ENCODE results near the gene IRX4.
"Not testable (repeated sequence)": the region's sequence is repeated elsewhere in the genome, so short reads cannot be mapped to it uniquely, and the experiment has no call there.

Gene IRX4

GRCh38 chr5:1877103-1878049 lies 5.3 kb downstream of the IRX4 start:
- Histone ChIP-seq H3K4me3 (ENCODE audit: low read length) (no peak overlapping the region), H3K9ac (ENCODE audit: low read length) (no peak overlapping the region), H3K36me3 (ENCODE audit: control insufficient read depth, insufficient read depth, low read length) (no peaks in the 10 kb centered on the region), H3K27ac (ENCODE audit: low read depth, low read length) (no peak overlapping the region), H3K4me1 (ENCODE audit: control insufficient read depth, insufficient read depth, low read length) (no peaks in the 10 kb centered on the region), H3K27me3 (ENCODE audit: control insufficient read depth, insufficient read depth, low read length) (peaks cover 63% of the 10 kb centered on the region)

- H3K4me3 ChIP-seq (ENCODE audit: low read length) = no peak overlapping the region
- peaks cover 59% of the 10 kb centered on the region for H3K27me3 ChIP-seq (ENCODE audit: control insufficient read depth, insufficient read depth, low read length)
Measured at GRCh38 chr5:1876660-1877064, 6.1 kb downstream of the IRX4 start.

GRCh38 chr5:1875843-1876659 lies 6.7 kb downstream of the IRX4 start:
- no peaks in the 10 kb centered on the region for H3K4me1 ChIP-seq (ENCODE audit: control insufficient read depth, insufficient read depth, low read length)
- H3K27ac ChIP-seq (ENCODE audit: low read depth, low read length) = no peak overlapping the region
- peaks cover 55% of the 10 kb centered on the region for H3K27me3 ChIP-seq (ENCODE audit: control insufficient read depth, insufficient read depth, low read length)
- H3K4me3 ChIP-seq (ENCODE audit: low read length) = no peak overlapping the region
- no peak overlapping the region for H3K9ac ChIP-seq (ENCODE audit: low read length)
- H3K36me3 ChIP-seq (ENCODE audit: control insufficient read depth, insufficient read depth, low read length) = no peaks in the 10 kb centered on the region

More at GRCh38 chr5:1876660-1877064, 6.1 kb downstream of the IRX4 start:
- Histone ChIP-seq H3K9ac (ENCODE audit: low read length) (no peak overlapping the region), H3K4me1 (ENCODE audit: control insufficient read depth, insufficient read depth, low read length) (no peaks in the 10 kb centered on the region), H3K36me3 (ENCODE audit: control insufficient read depth, insufficient read depth, low read length) (no peaks in the 10 kb centered on the region), H3K27ac (ENCODE audit: low read depth, low read length) (no peak overlapping the region)

GRCh38 chr5:1875281-1875842 lies 7.4 kb downstream of the IRX4 start:
- Histone ChIP-seq H3K36me3 (ENCODE audit: control insufficient read depth, insufficient read depth, low read length) (no peaks in the 10 kb centered on the region), H3K27me3 (ENCODE audit: control insufficient read depth, insufficient read depth, low read length) (peaks cover 50% of the 10 kb centered on the region), H3K4me3 (ENCODE audit: low read length) (no peak overlapping the region), H3K4me1 (ENCODE audit: control insufficient read depth, insufficient read depth, low read length) (no peaks in the 10 kb centered on the region), H3K9ac (ENCODE audit: low read length) (no peak overlapping the region), H3K27ac (ENCODE audit: low read depth, low read length) (no peak overlapping the region)

DNA sequence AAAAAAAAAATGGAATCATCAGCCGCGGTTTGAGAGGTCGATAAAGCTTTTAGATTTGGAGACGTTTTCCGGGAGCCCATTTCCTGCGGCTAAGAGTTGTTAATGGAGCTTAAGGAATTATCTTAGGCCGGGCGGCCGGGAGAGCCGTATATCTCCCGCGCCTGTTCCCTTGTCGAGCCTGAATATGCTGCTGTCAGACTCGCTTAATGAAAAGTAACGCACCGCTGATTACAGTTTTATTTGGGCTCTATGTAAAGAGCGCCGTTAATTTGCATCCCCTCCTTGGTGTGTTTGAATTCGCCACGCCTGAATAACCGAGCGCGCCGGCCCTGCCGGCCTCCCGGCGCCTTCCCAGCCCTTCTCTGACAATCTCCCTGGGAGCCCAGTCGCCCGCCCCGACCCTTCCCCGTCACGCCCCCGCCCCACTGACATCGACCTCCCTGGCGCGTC lies 7.9 kb downstream of the IRX4 start:
- H3K4me1 ChIP-seq (ENCODE audit: control insufficient read depth, insufficient read depth, low read length) = no peaks in the 10 kb centered on the region
- H3K36me3 ChIP-seq (ENCODE audit: control insufficient read depth, insufficient read depth, low read length) = no peaks in the 10 kb centered on the region
- H3K27ac ChIP-seq (ENCODE audit: low read depth, low read length) = no peak overlapping the region
- peaks cover 45% of the 10 kb centered on the region for H3K27me3 ChIP-seq (ENCODE audit: control insufficient read depth, insufficient read depth, low read length)
- no peak overlapping the region for H3K9ac ChIP-seq (ENCODE audit: low read length)
- no peak overlapping the region for H3K4me3 ChIP-seq (ENCODE audit: low read length)

- no peaks in the 10 kb centered on the region for H3K4me1 ChIP-seq (ENCODE audit: control insufficient read depth, insufficient read depth, low read length)
- no peaks in the 10 kb centered on the region for H3K36me3 ChIP-seq (ENCODE audit: control insufficient read depth, insufficient read depth, low read length)
- no peak overlapping the region for H3K4me3 ChIP-seq (ENCODE audit: low read length)
- peaks cover 40% of the 10 kb centered on the region for H3K27me3 ChIP-seq (ENCODE audit: control insufficient read depth, insufficient read depth, low read length)
- H3K9ac ChIP-seq (ENCODE audit: low read length) = no peak overlapping the region
- H3K27ac ChIP-seq (ENCODE audit: low read depth, low read length) = no peak overlapping the region
Measured at GRCh38 chr5:1874348-1874747, 8.4 kb downstream of the IRX4 start.

GRCh38 chr5:1873243-1873959 lies 9.3 kb downstream of the IRX4 start:
- peaks cover 37% of the 10 kb centered on the region for H3K27me3 ChIP-seq (ENCODE audit: control insufficient read depth, insufficient read depth, low read length)
- no peak overlapping the region for H3K27ac ChIP-seq (ENCODE audit: low read depth, low read length)
- no peak overlapping the region for H3K4me3 ChIP-seq (ENCODE audit: low read length)
- H3K36me3 ChIP-seq (ENCODE audit: control insufficient read depth, insufficient read depth, low read length) = no peaks in the 10 kb centered on the region
- H3K9ac ChIP-seq (ENCODE audit: low read length) = no peak overlapping the region
- no peaks in the 10 kb centered on the region for H3K4me1 ChIP-seq (ENCODE audit: control insufficient read depth, insufficient read depth, low read length)

DNA sequence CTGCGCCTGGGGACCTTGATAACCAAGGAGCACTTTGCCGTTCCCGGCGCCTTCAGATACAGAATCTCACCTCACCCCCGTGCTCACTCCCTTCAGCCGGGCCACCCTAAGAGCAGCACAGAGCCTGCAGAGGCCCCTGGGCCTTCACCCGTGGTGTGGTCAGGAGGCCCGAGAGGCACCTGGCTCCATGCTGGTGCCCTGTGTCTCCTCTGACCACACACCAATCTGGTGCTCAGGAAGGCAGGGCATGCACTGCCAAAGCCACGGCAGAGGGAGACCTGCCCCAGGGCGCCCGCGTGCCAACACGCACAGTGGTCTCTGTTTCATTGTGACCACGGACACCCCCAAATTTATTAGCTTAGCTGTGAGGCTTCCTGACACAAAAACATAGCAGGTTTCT lies 11.3 kb downstream of the IRX4 start:
- no peak overlapping the region for H3K9ac ChIP-seq (ENCODE audit: low read length)
- no peaks in the 10 kb centered on the region for H3K4me1 ChIP-seq (ENCODE audit: control insufficient read depth, insufficient read depth, low read length)
- H3K27ac ChIP-seq (ENCODE audit: low read depth, low read length) = no peak overlapping the region
- no peak overlapping the region for H3K4me3 ChIP-seq (ENCODE audit: low read length)
- H3K36me3 ChIP-seq (ENCODE audit: control insufficient read depth, insufficient read depth, low read length) = no peaks in the 10 kb centered on the region
- peaks cover 29% of the 10 kb centered on the region for H3K27me3 ChIP-seq (ENCODE audit: control insufficient read depth, insufficient read depth, low read length)

DNA sequence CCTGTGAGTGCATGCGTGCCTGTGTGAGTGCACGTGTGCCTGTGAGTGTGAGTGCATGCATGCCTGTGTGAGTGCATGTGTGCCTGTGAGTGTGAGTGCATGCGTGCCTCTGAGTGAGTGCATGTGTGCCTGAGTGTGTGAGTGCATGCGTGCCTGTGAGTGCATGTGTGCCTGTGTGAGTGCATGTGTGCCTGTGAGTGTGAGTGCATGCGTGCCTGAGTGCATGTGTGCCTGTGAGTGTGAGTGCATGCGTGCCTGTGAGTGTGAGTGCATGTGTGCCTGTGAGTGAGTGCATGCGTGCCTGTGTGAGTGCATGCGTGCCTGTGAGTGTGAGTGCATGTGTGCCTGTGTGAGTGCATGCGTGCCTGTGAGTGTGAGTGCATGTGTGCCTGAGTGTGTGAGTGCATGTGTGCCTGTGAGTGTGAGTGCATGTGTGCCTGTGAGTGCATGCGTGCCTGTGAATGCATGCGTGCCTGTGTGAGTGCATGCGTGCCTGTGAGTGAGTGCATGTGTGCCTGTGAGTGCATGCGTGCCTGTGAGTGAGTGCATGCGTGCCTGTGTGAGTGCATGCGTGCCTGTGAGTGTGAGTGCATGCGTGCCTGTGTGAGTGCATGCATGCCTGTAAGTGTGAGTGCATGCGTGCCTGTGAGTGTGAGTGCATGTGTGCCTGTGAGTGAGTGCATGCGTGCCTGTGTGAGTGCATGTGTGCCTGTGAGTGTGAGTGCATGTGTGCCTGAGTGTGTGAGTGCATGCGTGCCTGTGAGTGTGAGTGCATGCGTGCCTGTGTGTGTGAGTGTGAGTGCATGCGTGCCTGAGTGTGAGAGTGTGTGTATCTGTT lies 12.1 kb downstream of the IRX4 start:
- H3K4me3 ChIP-seq (ENCODE audit: low read length); H3K4me1 ChIP-seq (ENCODE audit: control insufficient read depth, insufficient read depth, low read length); H3K9ac ChIP-seq (ENCODE audit: low read length); H3K36me3 ChIP-seq (ENCODE audit: control insufficient read depth, insufficient read depth, low read length); H3K27ac ChIP-seq (ENCODE audit: low read depth, low read length): not testable (repeated sequence)
- peaks cover 24% of the 10 kb centered on the region for H3K27me3 ChIP-seq (ENCODE audit: control insufficient read depth, insufficient read depth, low read length)

DNA sequence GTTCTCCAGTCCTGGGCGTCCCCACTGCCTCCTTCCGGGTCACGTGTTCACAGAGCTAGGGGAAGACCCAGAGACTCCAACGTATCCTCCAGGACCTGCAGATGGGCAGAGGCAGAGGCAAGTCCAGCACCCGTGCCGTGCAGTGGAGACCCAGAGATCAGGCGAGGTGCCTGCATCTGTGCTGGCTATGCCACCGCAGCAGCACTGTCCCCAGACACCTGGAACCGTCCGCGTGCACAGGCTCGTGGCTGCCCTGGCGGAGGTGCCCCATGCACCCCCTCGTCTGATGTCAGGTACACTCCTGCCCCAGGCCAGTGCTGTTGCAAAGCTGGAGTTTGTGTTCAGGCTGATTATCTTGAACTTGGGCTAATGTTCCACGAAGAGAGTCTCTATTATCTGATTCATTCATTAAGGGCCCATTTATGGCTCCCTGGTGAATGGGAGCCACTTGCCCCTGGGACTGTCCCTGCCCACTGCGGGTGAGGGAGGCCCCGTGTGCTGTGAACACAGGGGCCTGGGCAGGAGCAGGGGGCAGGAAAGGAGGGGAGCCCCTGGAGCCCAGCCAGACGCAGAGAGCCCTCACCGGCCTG lies 13.7 kb downstream of the IRX4 start:
- Histone ChIP-seq H3K27ac (ENCODE audit: low read depth, low read length) (no peak overlapping the region), H3K9ac (ENCODE audit: low read length) (no peak overlapping the region), H3K4me3 (ENCODE audit: low read length) (no peak overlapping the region), H3K27me3 (ENCODE audit: control insufficient read depth, insufficient read depth, low read length) (peaks cover 16% of the 10 kb centered on the region), H3K36me3 (ENCODE audit: control insufficient read depth, insufficient read depth, low read length) (no peaks in the 10 kb centered on the region), H3K4me1 (ENCODE audit: control insufficient read depth, insufficient read depth, low read length) (no peaks in the 10 kb centered on the region)

DNA sequence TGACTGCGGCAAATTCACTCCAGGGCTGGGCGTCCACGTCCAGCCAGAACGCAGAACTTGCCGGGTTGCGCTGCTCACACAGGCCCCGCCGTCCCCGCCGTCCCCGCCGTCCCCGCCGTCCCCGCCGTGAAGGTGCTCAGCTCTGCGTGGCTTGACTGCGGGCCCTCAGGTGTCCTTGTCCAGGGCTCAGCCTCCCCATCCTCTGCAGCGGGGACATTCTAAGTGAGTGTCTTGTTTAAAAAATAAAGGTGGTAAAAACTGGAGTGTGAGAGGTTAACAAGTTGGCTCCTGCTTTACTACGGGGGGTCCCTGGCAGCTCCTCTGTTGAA lies 14.9 kb downstream of the IRX4 start:
- Histone ChIP-seq H3K4me1 (ENCODE audit: control insufficient read depth, insufficient read depth, low read length) (no peaks in the 10 kb centered on the region), H3K9ac (ENCODE audit: low read length) (no peak overlapping the region), H3K4me3 (ENCODE audit: low read length) (no peak overlapping the region), H3K27ac (ENCODE audit: low read depth, low read length) (no peak overlapping the region), H3K36me3 (ENCODE audit: control insufficient read depth, insufficient read depth, low read length) (no peaks in the 10 kb centered on the region), H3K27me3 (ENCODE audit: control insufficient read depth, insufficient read depth, low read length) (peaks cover 9% of the 10 kb centered on the region)

All from rectal smooth muscle tissue (tissue), 1 donor.